GM19238 (cell line): ENCODE results near the gene SPG7.

Experiments used
- DNase-seq: peaks from one replicate; pipeline ENCODE4 v3.0.0; 2011; ENCODE audit warnings: low spot score; ENCODE audit not compliant: insufficient read length

SPG7 gene

DNA sequence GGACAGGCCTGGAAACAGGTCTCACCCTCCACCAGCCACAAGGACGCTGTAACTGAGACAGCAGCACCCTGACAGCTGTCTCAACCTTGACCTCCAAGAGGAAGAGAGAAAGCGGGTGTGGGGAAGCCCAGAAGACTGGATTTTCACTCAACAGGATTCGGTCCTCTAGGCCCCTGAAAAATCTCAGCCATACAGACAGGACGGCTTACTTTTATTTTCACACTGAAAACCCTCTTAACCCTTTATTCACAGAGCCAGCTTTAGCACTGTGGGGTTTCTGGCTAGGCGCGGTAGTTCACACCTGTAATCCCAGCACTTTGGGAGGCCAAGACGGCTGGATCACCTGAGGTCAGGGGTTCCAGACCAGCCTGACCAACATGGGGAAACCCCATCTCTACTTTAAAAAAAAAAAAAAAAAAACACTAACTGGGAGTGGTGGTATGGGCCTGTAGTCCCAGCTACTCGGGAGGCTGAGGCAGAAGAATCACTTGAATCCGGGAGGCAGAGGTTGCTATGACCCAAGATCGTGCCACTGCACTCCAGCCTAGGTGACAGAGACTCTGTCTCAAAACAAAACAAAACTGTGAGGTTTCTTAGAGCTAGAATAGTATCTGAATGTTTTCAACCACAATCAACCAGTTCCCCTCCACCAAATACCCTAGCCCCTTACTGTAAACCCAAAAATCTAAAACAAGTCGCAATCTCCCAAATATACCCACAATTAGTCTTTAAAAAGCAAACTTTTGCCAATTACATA is 23.1 kb upstream of the SPG7 start:
- DNase-seq: no peak

GRCh38 chr16:89485701-89486246 is 22.4 kb upstream of the SPG7 start:
- DNase-seq: no peak

DNA sequence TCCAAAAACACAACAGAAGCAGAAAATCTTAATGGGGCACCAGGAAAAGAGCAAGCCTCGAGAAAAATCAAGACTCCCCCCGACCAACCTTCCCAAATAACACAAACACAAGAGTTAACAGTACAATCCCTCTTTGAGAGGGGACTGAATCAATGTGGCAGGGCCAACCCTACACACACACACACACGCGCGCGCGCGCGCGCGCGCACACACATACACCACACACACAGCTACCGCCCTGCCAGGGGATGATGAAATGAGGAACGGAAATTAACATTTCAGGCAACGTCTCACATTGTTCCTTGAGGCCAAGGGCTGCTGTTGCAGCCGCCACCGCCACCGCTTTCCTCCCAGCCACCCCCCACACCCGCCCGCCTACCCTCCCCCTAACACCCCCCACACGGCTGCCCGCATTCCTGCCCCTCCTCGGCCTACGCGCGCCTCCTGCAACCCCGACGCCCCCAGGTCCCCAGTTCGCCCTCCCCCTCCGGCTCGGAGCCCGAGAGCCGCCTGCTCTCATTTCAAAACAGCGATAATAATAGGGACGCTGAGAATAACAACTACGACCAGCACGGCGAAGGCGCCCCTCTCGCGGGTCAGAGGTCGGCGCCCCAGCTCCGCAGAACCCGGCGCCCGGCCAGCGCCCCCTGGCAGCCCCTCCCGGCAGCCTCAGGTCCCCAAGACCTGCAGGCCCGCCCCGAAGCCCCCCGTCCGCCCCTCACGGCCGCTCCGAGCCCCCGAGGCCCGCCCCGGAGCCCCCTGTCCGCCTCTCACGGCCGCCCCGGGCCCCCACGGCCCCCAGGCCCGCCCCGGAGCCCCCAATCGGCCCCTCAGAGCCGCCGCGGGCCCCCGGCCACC is 18.9 kb upstream of the SPG7 start:
- DNase-seq: peak; percentile 65

DNA sequence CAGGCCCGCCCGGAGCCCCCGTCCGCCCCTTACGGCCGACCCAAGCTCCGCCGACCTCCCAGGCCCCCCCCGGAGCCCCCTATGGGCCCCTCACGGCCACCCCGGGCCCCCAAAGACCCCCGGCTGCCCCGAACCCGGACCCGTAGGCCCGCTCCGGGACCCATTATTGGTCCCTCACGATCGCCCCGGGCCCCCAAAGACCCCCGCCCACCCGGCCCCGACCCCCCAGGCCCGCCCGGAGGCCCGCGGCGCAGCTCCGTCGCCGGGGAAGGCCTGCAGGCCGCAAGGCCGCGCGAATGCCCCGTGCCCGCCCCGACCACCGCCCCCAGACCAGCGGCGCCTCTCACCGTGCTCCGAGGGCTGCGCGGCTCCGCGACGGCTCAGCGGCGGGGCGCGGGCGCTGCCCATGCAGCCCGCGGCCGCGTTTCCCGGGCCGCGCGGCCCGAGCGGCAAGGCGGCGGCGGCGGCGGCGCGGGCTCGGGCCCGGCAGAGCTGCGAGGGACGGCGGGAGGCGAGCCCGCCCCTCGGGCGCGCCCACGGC is 18.2 kb upstream of the SPG7 start:
- no peak for DNase-seq

GRCh38 chr16:89490439-89491237 is 17.6 kb upstream of the SPG7 start, which contains the start of gene ANKRD11:
TSS of gene ANKRD11 (minus strand) at chr16:89490561. CDS start at chr16:89317019, 173,542 bp downstream.
- DNase-seq: peak; percentile 94

DNA sequence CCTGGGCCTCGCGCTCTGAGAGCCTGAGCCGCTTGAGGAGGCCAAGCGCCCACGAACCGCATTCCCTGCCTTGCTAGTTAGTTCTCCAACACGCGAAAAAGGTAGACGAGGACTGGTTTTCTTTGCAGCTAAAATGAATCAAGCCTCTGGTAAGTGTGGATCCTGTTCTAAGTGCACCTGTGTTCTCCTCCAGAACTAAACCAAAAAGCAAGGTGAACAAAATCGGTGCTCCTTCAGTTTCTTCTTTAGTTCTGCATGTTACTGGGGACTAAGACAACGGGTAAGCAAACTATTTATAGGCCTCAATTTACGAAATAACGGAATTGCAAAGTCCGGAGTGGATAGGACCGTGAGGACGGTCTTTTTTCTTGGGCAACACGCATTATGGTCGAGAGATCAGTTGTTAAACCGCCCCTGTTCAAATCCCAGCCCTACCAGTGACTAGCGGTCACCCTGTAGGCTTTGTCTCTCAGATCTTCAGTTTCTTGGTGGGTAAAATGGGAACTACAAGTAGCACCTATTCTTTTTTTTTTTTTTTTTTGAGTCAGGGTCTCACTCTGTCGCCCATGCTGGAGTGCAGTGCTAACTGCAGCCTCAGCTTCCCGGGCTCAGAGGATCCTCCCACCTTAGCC is 16.8 kb upstream of the SPG7 start:
- DNase-seq: no peak

- DNase-seq: no peak
Measured at GRCh38 chr16:89491974-89492687, 16.1 kb upstream of the SPG7 start.

DNA sequence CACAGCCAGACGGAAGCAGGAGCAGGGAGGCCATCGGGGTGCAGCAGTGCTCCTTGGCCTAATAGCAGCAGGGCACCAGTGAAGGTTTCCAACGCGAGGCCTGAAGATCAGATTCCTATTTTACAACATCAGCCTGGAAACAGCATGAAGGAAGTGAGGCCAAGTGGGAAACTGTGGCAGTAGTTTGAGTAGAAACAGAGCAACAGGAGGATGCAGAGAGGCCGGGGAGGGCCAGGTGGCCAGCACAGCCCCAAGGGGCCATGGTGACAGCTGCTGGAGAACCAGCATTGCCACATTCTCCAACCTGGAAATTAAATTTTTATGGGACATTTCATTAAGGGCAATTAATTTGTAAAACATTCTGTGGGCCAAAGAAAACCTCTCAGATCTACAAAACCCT is 14.4 kb upstream of the SPG7 start:
- no peak for DNase-seq

DNA sequence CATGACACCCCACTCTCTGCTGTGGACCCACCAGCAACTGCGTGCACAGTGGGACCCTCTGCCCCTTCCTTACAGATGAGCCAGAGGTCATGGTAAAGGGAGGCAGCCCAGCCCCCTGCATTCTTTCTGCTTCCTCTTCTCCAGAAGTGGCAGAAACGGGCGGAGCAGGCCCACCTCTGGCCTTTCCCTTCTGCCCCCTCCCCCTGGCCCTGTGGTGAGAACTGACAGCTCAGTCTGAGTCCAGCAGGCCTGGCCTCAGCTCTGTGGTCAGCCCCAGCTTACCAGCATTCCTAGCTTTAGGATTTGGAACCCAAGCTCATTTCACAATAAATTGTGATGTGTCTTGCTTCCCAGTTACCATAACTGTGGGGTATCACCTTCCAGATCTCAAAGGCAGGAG is 13.1 kb upstream of the SPG7 start:
- no peak for DNase-seq

DNA sequence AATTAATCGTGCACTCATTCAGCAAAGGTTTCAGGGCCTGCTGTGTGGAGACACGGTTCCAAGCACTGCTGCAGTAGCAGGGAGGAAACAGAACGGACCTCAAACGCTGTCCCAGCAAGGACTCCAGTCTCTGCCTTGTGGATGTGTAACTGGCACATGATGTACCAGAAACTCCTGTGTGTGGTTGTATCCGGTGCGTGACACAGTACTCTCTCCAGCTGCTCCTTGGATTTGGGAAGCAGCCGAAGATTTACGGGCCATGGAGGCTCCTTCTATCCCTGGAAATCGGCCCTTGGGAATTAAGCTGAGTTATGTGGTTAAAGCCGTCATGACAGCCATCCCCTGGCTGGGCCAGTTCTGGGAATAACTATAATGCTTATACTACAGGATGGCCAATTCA is 9.4 kb upstream of the SPG7 start:
- DNase-seq: no peak

GRCh38 chr16:89499767-89500166 is 8.4 kb upstream of the SPG7 start:
- DNase-seq: no peak

DNA sequence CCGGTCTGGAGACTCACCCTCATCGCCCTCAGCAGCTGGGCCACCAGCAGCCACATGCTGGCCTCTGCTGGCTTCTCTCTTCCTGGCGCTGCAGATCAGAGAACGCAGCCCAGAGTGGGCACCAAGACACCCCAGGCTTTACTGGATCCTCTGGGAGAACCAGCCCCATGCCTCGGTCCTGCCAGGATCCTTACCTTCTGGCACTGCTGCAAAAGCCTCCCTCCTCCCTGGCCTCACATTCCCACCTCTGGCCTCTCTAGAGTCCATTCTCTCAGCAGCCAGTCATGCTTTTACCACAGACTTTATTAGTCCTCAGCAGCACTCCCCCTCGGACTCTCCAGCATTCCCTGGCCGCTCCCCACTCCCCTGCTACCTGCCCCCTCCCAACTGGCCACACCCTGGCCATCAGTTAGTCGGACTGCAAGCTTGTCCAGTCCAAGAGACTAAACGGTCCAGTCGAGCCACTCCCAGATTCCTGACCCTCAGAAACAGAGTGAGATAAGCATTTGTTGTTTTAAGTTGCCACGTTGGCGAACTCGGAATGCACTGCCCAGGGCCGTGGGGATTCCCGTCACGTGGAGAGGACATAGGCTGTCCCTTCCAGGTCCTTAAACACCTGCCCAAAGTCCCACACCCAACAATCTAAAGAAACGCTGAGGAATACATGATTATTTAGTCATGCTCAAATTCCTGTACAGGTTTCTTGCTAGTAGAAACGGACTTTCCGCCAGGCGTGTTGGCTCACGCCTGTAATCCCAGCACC is 5.9 kb upstream of the SPG7 start:
- no peak for DNase-seq

GRCh38 chr16:89504091-89504490 is 4.1 kb upstream of the SPG7 start:
- no peak for DNase-seq

GRCh38 chr16:89505204-89506112 is 2.7 kb upstream of the SPG7 start:
- DNase-seq: peak; percentile 66

DNA sequence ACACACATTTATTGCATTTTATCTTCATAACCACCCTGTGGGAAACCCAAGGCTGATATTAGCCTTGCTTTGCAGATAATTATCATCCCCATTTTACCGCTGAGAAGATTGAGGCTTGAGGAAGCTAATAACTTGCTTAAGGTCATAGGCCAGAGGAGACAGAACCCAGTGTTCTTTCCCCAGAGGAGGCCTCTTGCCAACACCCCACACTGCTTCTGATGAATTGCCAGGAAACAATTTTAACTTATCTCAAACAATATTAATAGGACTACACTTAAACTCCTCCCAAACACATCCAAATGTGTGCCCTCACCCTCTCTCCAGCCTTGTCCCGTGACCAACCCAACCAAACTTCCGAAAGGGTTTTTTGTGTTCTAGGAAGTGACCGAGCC is 2.1 kb upstream of the SPG7 start:
- no peak for DNase-seq

DNA sequence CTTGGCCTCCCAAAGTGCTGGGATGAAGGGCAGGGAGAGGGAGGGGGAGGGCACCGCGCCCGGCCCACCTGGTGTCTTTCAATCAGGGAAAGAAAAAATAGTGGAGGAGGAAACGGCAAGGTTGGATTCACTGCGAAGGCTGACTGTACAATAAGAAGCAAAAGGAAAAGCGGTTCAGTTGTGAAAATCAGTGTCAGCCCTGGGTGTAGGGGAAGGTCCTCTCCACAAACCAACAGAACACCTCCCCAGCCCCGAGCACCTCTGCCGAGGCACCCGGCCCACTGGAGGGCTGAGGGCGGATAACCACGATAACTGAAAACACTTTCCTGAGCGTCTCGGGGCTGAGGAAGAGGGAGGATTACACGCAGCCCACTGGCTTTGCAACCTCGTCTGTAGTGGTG is 1.4 kb upstream of the SPG7 start:
- no peak for DNase-seq

GRCh38 chr16:89507214-89507833 is 879 bp upstream of the SPG7 start:
- DNase-seq: no peak

GRCh38 chr16:89510526-89510925 is 2.3 kb downstream of the SPG7 start:
- no peak for DNase-seq
